Mucosa of gallbladder (tissue), 1 donor: ENCODE measurements around the gene TTLL12. TPM values are rescaled to one million over a fixed set of nuclear protein-coding genes. Genes with fewer than 3 reads are reported as not detected.

ENCODE experiments used
- DNase-seq: peaks from one replicate; pipeline ENCODE4 v3.0.0-alpha.2; 2020; ENCODE audit warnings: low spot score
- total RNA-seq: library from RNA; stranded (reverse); gene quantifications from one replicate; pipeline ENCODE4 v1.2.1, GENCODE V29; 2021
- donor health status: DM: no; HTN: no; CAD: no.

The TTLL12 gene
- total RNA-seq, 1 donor from 2014 or later, result 105 TPM

DNA sequence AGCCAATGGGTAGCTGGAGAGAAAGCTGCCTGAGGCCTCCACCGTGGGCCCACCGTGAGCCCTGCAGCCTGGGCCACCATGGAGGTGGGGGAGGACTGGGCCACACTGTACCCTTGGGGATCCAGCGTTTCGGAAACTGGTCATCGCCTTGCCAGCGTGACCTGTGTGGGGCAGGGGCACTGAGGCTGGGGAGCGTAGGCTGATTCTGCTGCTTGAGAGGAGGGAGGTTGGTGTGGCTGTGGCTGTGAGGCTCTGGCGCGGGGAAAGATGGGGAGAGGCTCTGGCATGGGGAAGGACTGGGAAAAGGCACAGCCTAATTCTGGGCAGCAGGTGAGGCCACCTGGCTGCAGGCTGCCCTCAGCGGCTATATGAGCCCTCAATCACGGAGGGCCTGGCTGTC lies 12.6 kb upstream of the TTLL12 start:
- no peak for DNase-seq

DNA sequence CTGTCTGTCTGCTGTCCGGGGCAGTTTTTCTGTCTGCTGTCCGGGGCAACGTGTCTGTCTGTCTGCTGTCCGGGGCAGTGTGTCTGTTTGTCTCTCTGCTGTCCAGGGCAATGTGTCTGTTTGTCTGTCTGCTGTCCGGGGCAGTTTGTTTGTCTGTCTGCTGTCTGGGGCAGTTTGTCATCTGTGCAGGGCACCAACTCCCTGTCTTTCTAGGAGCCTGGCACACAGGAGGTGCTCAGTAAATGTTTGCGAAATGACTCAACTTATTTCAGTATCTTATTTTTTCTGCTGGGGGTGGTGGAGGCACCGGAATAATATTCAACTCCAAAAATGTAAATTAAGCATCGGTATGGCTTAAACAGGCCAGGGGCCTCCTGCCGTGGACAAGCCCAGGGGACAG lies 12.0 kb upstream of the TTLL12 start:
- DNase-seq, result no peak

DNA sequence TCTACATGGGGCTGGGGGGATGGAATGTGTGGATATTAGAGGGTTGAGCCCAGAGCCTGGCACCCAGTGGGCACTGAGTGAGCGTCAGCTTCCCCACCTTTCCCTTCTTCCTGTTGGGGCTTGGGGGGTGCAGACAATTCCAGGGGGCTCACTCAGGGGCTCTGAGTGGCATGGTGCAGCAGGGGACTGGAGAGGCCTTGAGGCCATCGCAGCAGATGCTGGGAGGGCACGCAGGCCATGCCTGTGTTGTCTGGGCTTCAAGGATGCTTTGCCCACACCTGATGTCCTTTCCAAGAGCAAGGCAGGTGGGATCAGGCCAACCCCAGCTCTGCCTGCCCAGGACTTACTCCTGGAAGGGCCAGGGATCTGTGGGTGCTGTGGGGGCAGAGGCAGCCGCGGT lies 11.2 kb upstream of the TTLL12 start:
- no peak for DNase-seq

DNA sequence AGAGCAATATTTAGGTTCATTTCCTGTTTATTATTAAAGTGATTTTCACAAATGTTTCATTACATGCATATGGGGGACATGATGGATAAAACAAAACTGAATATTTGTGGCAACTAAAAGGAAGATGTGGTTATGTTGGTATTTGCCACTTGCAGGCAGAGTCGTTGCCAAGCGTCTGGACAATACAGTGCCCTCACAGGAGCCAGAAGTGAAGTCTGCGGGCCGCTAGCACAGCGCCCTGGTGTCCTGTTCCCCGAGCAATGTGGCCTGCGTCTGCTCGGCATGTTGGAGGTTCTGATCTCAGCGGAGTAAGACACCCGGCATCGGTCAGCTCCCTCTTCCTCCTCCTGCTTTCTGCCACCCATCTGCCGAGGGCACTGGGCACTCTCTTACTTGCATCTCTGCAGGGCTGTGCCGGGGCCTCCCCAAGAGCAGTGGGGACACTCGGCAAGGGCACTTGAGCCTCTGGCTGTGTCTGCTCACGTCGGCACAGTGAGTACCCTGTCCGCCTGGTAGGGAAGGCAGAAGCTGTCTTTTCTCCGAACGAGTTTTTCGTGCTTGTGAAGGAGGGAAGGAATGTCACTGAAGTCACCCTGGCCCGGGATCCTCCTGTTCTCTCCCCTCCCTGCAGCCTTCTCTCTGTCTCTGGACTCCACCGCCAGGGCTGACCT lies 10.5 kb upstream of the TTLL12 start:
- DNase-seq, result no peak

DNA sequence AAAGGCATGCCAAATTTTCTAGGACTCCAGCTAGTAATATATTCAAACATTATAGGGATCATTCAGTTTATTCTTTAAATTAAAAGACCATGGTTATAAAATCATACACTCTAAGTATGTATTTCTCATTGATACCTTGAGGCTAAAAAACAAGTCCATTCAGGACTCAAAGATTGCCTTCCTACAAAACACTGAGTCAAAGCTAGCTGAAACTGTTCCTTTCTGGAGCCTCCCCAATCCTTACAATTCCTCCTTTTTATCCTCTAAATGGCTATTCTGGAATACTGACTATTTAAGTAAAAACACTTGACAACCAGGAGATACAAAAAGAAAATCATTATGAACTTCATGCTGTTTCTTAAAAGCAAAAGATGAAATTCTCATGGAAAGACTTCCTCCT lies 4.9 kb upstream of the TTLL12 start:
- DNase-seq, result no peak

DNA sequence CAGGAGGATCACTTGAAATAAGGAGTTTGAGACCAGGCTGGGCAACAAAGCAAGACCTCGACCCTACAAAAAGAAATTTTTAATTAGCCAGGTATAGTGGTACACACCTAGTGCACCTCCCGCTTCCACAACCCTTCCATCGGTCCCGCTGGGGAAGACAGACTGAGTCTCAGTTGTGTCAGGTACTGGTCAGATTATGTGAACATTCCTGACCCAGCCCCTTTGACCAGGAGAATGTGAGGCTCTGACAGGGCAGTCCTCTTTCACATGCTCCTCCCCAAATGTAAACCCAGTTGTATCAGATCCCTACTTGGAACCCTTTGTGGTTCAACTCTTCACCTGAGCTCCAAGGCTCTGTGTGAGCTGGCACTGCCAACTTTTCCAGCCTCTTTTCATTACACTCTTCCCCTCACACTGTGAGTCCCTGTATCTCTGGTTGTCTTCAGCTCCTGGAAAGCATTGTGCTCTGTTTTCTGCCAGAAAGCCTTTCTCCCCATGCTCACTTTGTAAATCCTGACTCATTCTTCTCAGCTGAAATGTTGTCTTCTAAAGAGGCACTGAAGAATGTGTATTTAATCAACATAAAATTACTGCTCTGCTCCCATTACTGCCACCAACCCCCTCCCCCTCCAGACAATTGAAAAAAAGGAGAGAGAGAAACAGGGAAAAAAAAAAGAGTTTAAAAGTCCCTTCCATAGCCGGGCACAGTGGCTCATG lies 2.1 kb upstream of the TTLL12 start:
- no peak for DNase-seq

DNA sequence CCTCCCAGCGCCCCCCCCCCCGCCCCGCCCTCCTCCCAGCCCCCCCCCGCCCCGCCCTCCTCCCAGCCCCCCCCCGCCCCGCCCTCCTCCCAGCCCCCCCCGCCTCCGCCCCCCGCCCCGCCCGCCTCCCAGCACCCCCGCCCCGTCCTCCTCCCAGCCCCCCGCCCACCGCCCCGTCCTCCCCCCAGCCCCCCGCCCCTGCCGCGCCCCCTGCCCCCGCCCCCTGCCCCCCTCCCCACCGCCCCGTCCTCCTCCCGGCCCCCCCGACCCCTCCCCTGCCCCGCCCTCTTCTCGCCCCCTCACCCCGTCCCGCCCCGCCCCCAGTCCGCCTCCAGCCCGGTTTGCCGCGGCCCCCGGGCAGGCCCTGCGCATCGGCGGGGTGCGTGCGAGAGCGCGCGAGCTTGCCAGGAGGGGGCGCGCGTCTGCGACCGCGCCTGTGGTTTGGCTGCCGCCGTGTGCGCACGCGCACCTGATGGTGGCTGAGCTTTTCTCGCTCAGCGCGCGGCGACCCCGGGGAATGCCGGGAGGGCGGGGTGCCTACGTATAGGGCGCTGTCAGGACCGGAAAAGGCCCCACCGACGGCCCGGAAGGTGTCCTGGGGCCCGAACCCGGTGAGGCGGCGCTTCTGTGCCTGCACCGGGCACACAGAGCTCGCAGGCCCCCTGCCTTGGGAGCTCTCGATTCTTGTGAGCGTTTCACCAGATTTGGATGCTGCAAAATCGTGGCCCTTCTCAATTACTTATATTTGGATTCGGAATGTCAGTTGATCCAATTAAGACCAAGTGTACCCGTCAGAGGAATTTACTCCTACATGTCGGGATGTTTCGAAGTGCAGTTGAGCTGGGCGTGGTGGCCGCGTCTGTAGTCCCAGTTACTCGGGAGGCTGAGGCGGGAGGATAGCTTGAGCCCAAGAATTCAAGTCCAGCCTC lies 501 bp upstream of the TTLL12 start:
- DNase-seq, result peak; percentile 96

DNA sequence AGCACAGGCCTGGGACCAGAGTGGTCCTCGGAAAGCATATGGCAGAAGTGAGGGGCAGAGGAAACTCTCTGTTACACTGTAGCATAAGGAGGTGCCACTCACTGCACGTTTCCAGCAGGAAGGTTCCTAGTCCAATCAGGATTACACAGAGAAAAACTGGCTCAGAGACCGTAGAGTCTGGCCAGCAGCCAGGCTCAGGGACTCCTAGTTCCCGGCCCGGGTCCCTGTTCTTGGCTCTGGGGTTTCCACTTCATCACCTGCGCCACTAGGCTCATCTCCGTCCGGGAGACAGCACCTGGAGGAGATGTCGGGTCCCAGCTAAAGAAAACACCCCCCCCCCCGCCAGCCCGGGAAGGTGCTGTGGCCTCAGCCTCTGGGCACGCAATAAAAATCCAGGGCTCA lies 1.1 kb downstream of the TTLL12 start:
- peak; percentile 67 for DNase-seq

DNA sequence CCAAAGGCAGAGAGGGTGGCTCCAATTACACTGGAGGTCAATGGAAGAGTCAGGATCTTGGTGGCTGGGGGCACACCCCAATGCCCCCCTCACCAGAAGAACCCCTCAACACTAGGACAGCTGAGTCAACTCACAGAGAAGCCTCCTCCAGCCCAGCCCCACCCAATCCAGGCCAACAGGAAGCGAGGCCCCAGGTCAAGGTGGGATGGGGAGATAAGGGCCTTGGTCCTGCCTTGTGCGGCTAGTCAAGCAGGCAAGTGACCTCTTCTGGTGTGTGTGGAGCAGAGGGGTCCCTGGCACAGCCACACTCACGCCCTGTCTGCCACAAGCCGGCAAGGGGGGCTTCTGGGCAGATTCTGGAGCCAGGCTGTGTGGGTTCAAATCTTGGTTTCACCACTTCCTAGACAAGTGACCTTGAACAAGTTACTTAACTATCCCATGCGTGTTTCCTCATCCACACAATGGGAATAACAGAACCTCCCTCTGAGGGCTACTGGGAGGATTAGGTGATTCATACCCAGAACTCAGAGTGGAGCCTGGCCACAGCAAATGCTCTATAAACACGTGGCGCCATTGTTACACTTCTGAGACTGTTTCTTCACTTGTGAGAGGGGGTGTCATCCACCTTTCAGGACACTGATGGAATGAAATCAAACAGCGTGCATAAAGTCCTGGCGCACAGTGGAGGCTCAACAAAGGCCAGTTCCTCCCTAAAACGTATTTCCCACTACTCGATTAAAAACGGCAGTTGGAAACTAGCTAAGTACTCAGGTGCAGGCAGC lies 3.2 kb downstream of the TTLL12 start:
- DNase-seq, result no peak

DNA sequence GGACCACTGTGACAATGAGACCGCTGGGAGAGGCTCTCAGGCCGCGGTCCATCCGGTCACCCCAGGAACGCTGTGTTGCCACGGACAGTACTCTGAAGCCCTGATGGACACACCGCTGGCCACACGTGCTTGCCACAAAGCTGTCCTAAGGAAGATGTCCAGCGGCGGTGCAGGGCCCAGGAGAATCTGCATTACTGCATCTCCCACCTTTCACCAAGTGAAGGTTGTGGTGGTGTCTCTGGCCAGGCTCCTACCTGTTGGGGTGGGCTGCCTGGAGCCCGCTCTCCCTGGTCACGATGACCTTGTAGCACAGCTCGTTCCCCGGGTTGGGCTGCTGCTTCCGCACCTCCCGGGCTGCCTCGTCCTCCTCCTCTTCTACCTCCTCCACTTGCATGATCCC lies 4.2 kb downstream of the TTLL12 start:
- no peak for DNase-seq

DNA sequence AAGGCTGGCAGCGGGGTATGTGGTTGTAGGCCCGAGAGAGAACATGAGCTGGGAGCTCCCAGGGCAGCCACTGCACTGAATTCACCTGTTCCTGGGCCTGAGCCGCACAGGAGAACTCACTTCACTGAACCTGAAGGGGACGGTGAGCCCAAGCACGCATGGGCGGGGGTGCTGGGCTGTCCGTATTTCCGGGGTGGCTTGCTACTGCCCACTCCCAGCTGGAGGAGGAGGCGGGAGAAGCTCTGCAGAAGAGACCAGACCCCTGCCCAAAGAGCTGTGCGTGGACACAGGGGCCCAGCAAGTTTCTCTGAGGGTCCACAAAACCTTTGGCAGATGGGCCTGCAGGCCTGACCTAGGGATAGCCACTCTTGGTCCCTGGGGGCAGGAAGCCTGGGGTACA lies 4.8 kb downstream of the TTLL12 start:
- DNase-seq, result no peak

DNA sequence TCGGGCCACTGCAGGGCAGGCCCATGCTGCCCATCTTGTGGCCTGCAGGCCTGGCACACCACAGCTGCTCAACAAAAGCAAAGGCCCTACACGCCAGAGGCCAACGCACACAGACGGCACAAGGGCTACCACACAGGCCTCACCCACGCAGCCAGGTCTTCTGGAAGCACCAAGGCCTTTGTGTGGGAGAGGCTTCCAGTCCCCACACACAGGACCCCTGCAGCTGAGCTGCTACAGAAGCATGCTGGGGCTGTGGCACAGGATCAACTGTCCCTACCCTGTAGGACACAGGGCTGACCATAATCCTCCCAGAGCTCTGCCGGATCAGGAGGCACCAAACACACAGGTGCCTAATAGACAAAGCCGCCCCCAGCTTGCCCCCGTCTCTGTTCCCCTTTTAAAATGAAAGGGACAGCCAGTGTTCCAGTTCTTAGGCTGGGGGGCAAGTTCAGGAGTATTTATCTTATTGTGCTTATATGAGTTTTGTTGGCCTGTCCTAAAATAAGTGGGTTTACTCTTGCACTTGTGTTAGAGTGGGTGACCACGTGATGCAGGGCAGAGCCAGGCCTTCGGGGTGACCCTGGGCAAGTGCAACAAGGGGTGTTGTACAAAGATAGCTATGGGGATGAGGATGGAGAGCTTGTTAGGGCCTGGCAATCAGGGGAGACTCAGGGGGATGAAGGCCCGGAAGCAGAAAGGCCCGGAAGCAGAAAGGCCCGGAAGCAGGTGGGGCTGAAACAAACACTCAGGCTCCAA lies 5.4 kb downstream of the TTLL12 start:
- no peak for DNase-seq

DNA sequence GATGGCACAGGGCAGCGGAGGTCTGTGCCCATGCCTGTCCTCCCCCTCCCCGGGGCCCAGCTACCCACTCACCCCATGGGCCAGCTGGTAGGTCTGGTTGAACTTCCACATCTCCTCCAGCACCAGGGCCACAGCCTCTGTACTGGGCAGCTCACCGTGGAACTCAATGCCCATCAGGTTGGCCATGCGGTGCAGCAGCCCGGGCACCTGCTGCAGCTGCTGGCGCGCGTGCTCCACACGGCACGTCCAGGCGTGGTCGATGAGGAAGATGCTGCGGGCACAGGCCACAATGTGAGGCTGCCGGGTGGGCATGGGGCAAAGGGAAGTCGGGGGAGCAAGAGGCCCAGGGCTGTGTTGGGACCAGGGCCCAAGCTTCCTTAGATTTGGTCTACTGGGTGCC lies 6.3 kb downstream of the TTLL12 start:
- no peak for DNase-seq

DNA sequence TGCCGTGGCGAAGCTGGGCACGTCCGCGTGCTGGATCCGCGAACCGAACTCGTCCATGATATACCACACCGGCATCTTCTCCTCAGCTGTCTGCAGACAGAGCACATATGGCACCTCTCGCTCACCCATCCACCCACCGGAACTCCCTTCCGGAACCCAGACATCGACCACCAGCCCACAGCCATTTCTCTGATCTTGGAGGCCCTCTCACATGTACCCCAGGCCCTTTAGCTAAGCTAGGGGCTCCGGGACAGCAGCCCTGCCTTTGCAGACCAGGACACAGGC lies 7.1 kb downstream of the TTLL12 start:
- DNase-seq, result no peak

DNA sequence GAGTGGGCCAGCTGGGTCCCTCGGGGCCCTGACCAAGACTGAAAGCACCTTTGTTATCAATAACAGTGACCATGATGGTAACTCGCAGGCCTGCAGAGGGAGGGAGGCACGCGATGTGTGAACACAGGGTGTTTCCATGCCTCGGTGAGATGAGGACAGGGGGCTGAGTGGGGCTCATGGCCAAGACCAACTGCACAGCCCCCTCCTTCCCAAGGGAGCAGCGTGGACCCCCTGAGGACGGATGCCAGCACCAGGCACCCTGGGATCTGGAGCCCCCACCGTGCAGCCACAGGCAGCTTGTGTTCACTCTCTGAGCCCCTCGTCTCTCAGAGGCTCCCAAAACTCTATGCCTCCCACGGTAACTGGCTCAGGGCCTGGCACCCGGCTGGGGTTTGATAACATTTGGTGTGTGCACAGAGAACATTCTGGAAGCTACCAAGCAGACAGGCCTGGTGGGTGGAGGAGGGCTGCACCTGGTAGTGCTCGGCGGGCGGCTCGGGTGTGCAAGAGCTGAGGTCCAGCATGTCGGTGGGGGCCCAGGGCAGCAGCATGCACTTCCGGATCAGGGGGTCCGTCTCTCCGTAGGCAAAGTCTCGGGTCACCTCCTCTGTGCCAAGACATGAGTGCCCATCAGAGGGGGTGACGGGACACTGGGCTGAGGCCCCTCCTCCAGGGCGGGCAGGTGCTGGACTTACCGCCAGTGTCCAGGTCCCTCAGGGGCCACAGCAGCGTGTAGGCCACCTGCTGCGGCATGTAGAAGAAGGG lies 7.6 kb downstream of the TTLL12 start:
- DNase-seq, result no peak

DNA sequence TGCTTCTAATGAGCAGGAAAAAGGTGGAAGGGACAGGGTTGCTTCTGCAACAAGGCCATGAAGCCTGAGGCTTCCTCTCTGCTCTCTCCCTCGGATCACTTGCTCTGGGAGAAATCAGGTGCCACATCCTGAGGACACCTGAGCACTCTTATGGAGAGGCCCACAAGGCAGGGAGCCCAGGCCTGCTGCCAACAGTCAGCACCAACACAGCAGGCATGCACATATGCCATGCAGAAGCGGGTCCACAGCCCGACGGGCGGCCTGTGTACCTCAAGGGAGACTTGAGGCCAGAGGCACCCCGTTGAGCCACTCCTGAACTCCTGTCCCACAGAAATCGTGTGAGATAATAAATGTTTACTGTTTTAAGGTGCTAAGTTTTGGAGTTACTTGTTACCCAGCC lies 9.5 kb downstream of the TTLL12 start:
- DNase-seq, result no peak

DNA sequence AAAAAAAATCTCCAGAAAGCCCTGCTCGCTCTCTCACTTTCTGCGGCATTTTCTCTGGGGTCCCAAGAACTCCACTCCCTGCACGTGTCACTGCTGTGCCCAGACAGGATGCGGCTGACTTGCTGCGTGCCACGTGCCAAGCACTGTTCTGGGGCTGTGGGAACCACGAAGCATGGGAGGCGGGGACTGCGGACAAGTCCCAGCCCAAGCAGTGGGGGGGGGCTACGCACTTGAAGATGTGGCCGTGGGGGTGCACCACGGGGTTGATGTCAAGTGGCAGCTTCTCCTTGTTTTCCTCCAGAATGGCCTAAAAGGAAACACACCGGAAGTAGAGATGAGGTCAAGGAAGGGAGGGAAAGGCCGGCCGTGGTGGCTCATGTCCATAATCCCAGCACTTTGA lies 10.8 kb downstream of the TTLL12 start:
- DNase-seq, result no peak

DNA sequence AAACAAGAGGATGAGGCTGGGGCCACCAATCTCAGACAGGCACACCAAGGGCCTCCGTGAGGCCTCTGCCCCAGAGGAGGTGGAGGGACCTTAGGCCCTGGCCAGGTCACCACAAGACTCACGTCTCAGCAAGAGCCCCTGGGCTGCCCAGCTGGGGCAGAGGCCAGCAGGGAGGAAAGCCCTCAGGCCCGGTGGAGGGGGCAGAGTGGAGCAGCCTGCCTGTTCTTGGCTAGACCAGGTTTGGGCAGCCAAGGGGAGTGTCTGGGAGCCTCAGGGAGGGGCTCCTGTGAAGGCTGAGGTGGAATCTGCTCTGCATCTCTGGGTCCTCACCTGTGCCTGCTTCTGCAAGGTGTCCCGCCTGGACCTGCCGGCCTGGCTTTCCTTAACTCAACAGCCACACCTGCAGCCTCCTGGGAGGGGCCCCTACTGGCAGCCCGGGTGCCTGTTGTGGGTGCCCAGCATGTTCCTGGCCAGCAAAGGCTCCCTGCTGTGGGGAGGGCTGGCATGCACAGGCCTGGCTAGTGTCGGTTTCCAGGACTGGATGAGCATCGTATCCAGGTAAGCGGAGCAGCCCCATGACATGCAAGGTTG lies 11.9 kb downstream of the TTLL12 start:
- DNase-seq, result no peak

DNA sequence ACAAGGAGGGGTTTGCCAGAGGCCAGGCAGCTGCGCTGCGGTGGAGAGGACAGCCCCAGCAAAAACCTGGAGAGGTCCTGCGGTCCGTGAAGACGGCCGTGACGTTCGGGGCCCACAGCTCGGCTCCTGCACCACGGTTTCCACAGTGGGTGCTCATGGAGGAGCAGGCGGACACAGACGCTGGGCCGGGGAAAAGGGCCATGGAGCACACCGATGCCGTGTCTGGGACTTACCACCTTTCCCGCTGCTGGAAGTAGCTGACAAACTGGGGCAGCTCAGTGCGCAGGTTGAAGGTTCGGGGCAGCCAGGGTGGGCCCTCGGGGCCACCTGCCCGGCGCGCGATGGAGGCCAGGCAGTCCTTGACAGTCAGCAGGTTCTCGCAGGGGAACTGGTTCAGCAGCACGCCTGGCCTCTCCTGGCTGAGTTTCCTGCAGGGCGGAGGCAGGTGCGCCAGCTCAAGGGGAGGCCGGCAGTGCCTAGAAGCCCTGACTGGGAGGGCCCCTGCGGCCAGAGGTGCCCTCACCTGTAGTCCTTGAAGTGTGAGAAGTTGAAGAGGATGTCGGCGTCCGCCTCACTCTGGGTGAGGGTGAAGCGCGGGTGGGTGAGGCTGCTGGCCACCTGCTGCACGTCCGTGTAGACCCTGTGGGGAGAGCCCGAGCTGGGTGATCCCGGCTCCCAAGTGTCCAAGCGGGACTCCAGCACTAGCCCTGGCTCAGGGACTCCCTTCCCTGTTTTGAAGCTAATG lies 12.8 kb downstream of the TTLL12 start:
- no peak for DNase-seq
